T-cell (primary cell): Measurements from ENCODE around the gene DYDC2. TPM values are rescaled to one million over a fixed set of nuclear protein-coding genes. Genes with fewer than 3 reads are reported as not detected.

Experiments
- ATAC-seq, 4 experiments: fragments of 200-7000 bp in 3 of 4; fragments of 150-1000 bp in 1 of 4; cut with Tn5 transposase; replicated peaks in 1 of 4; 1 replicate in 3 of 4; 2 replicates in 1 of 4; pipeline ENCODE4 v1.10.0; 2021; ENCODE audit warnings: moderate library complexity in 3 of 4, mild to moderate bottlenecking in 2 of 4, moderate number of reproducible peaks in 1 of 4
- CTCF ChIA-PET, 2 donors: fragments of 300-600 bp; sonication (Branson Sonifier 250); formaldehyde crosslinking; loops; one replicate each; lab custom pipeline; 2022; ENCODE audit warnings: antibody characterized with exemption in 2 of 2; lab: Charles Lee
- POLR2A ChIA-PET, 2 donors: fragments of 300-600 bp; sonication (Branson Sonifier 250); formaldehyde crosslinking; loops; one replicate each; lab custom pipeline; 2022; ENCODE audit warnings: antibody characterized with exemption in 2 of 2; lab: Charles Lee
- DNase-seq, 35 experiments: peaks; one replicate each; pipeline versions ENCODE4 v3.0.0 to v3.0.0-alpha.2; 2013 to 2023
- H3K27ac ChIP-seq: one replicate; pipeline ENCODE4 v1.5.1; 2013; ENCODE audit warnings: low read length
- H3K27me3 ChIP-seq, 2 experiments: replicated peaks in 1 of 2; 1 replicate in 1 of 2; 2 replicates in 1 of 2; pipeline versions ENCODE4 v1.6.1 to v1.7.0; 2013; ENCODE audit warnings: low read length in 1 of 2, mixed read lengths in 1 of 2; ENCODE audit not compliant: control insufficient read depth in 2 of 2, insufficient read depth in 2 of 2; ENCODE audit errors: extremely low read depth in 1 of 2
- H3K36me3 ChIP-seq, 2 donors: 1 replicate in 1 of 2; 2 replicates in 1 of 2; pipeline versions ENCODE4 v1.6.1 to v1.7.0; 2013; ENCODE audit warnings: low read length in 1 of 2; ENCODE audit not compliant: control insufficient read depth in 2 of 2, insufficient read depth in 1 of 2; ENCODE audit errors: extremely low read depth in 1 of 2
- H3K4me1 ChIP-seq, 2 experiments: 1 replicate in 1 of 2; 2 replicates in 1 of 2; pipeline versions ENCODE4 v1.6.1 to v1.7.0; 2013; ENCODE audit warnings: low read length in 2 of 2, mixed read lengths in 1 of 2; ENCODE audit not compliant: insufficient read depth in 2 of 2, control insufficient read depth in 1 of 2; ENCODE audit errors: extremely low read depth in 1 of 2
- H3K4me3 ChIP-seq, 2 donors: 1 replicate in 1 of 2; 2 replicates in 1 of 2; pipeline versions ENCODE4 v1.5.1 to v1.7.0; 2013; ENCODE audit warnings: mild to moderate bottlenecking in 2 of 2, low read length in 1 of 2, moderate library complexity in 1 of 2; ENCODE audit not compliant: control insufficient read depth in 1 of 2; ENCODE audit errors: extremely low read depth in 1 of 2
- H3K9me3 ChIP-seq: 2 replicates; pipeline ENCODE4 v1.7.0; 2013
- H3K27ac Mint-ChIP-seq, 2 donors: one replicate each; pipeline ENCODE4 v1.8.0; 2020 to 2021; ENCODE audit warnings: mild to moderate bottlenecking in 2 of 2, mixed read lengths in 2 of 2
- H3K27me3 Mint-ChIP-seq, 2 donors: one replicate each; pipeline ENCODE4 v1.8.0; 2021 to 2022; ENCODE audit warnings: mixed read lengths in 2 of 2
- H3K36me3 Mint-ChIP-seq: one replicate; pipeline ENCODE4 v1.8.0; 2021; ENCODE audit warnings: mixed read lengths
- H3K4me1 Mint-ChIP-seq, 3 donors: one replicate each; pipeline ENCODE4 v1.8.0; 2020 to 2022; ENCODE audit warnings: mixed read lengths in 3 of 3, mild to moderate bottlenecking in 1 of 3
- H3K4me3 Mint-ChIP-seq, 3 donors: one replicate each; pipeline ENCODE4 v1.8.0; 2020 to 2022; ENCODE audit warnings: mild to moderate bottlenecking in 3 of 3, mixed read lengths in 3 of 3, moderate library complexity in 3 of 3
- H3K9me3 Mint-ChIP-seq, 3 donors: one replicate each; pipeline ENCODE4 v1.8.0; 2020 to 2022; ENCODE audit warnings: mixed read lengths in 3 of 3
- WGBS: methylation state at CpG from one replicate; pipeline ENCODE4 v1.1.5; 2013; ENCODE audit warnings: missing lambda C conversion rate; ENCODE audit not compliant: insufficient coverage; 5-methylcytosine and 5-hydroxymethylcytosine counted together
- total RNA-seq, 35 experiments: library from RNA in 6 of 35; stranded (reverse) in 6 of 35; fragments of 120-200 nt in 1 of 35; gene quantifications; one replicate each; pipeline versions ENCODE4 v1.2.1 to v1.2.4 and lab custom pipeline; 2013 to 2026

Gene DYDC2
- total RNA-seq, 5 donors from 2014 or later (not counting 1 experiment from before 2014, with no cell fraction given) = not detected

DNA sequence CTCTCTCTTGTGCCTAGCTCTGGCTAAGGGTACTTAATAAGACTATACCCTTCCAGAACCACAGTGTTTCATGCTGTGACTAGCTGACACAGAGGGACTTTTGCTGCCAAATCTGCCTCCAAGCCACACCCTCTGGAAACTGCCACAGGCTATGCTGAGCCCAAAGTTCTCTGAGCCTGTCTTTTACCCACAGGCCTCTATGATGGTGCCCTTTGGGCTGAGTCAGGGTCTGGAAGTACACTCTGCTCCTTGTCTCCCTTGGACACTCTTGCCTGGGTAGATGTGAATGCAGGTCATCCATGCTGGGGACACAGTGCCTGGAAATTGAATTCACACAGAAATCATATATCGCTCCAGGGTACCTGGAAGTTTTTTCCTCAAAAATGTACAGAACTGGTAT is 22.6 kb upstream of the DYDC2 start:
- H3K4me1 Mint-ChIP-seq = no peaks in the 10 kb centered on the region
- H3K36me3 Mint-ChIP-seq = no peaks in the 10 kb centered on the region
- no peaks in the 10 kb centered on the region for H3K36me3 ChIP-seq
- H3K4me3 ChIP-seq = no peak overlapping the region
- ChIA-PET POLR2A (no interaction called here), CTCF (no interaction called here)
- no peak overlapping the region for H3K27ac Mint-ChIP-seq
- no peaks in the 10 kb centered on the region for H3K4me1 ChIP-seq
- no peak overlapping the region for H3K4me3 Mint-ChIP-seq
- no peak for DNase-seq
- no peak for ATAC-seq
- no peaks in the 10 kb centered on the region for H3K9me3 ChIP-seq
- H3K27me3 ChIP-seq = peaks cover 0 to 4% of the 10 kb centered on the region in 2 experiments
- no peaks in the 10 kb centered on the region for H3K9me3 Mint-ChIP-seq
- no CpG with 5 or more reads among the region's 1 CpG for WGBS
- H3K27ac ChIP-seq = no peak overlapping the region
- H3K27me3 Mint-ChIP-seq = peaks cover 0 to 5% of the 10 kb centered on the region in 2 donors

GRCh38 chr10:80344276-80344675 is 12.3 kb upstream of the DYDC2 start:
- POLR2A ChIA-PET = no interaction called here
- DNase-seq (no peak), ATAC-seq (no peak)
- WGBS = no CpG with 5 or more reads among the region's 1 CpG
- Histone ChIP-seq H3K27ac (no peak overlapping the region), H3K9me3 (no peaks in the 10 kb centered on the region), H3K4me1 (no peaks in the 10 kb centered on the region), H3K27me3 (no peaks in the 10 kb centered on the region), H3K36me3 (no peaks in the 10 kb centered on the region), H3K4me3 (no peak overlapping the region)
- Mint-ChIP-seq H3K4me3 (no peak overlapping the region), H3K4me1 (no peaks in the 10 kb centered on the region), H3K27me3 (peaks cover 9 to 10% of the 10 kb centered on the region in 2 donors), H3K27ac (no peak overlapping the region), H3K36me3 (no peaks in the 10 kb centered on the region), H3K9me3 (no peaks in the 10 kb centered on the region)
- CTCF ChIA-PET = no interaction called here

- no peak for DNase-seq
- 67% methylated on average over 1 of the region's 2 CpGs for WGBS
- no peaks in the 10 kb centered on the region for H3K27me3 ChIP-seq
- ChIA-PET CTCF (no interaction called here), POLR2A (no interaction called here)
- H3K27ac ChIP-seq = no peak overlapping the region
- no peaks in the 10 kb centered on the region for H3K4me1 ChIP-seq
- no peaks in the 10 kb centered on the region for H3K36me3 Mint-ChIP-seq
- no peak overlapping the region for H3K27ac Mint-ChIP-seq
- H3K9me3 Mint-ChIP-seq = no peaks in the 10 kb centered on the region
- H3K36me3 ChIP-seq = no peaks in the 10 kb centered on the region
- H3K27me3 Mint-ChIP-seq = peaks cover 5 to 8% of the 10 kb centered on the region in 2 donors
- no peak overlapping the region for H3K4me3 Mint-ChIP-seq
- no peaks in the 10 kb centered on the region for H3K4me1 Mint-ChIP-seq
- H3K9me3 ChIP-seq = no peaks in the 10 kb centered on the region
- ATAC-seq = no peak
- no peak overlapping the region for H3K4me3 ChIP-seq
Measured at GRCh38 chr10:80344912-80345311, 11.7 kb upstream of the DYDC2 start.

DNA sequence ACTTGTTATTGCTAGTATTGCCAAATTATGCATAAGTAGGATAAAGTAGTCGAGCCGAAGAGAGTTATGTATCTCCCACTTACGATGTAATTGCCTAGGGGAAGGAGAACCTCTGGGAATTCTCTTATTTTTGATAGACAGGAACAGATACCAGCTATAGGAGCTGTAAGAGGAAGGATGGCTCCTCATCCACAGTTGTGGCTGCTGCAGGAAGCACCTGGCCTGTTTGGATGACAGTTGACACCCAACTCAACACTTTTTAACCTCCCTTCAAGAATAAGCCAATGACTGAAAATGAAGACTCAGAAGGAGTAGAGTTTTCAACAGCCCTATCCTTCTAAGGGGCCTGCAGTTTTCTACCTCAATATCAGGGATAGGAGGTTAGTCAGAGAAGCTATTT is 6.3 kb upstream of the DYDC2 start:
- H3K4me1 ChIP-seq = no peaks in the 10 kb centered on the region
- Mint-ChIP-seq H3K27ac (no peak overlapping the region), H3K36me3 (no peaks in the 10 kb centered on the region), H3K4me3 (no peak overlapping the region), H3K27me3 (peaks cover 22 to 36% of the 10 kb centered on the region in 2 donors), H3K4me1 (no peaks in the 10 kb centered on the region), H3K9me3 (no peaks in the 10 kb centered on the region)
- DNase-seq (no peak), ATAC-seq (no peak)
- H3K27me3 ChIP-seq = peaks cover 0 to 4% of the 10 kb centered on the region in 2 experiments
- no peaks in the 10 kb centered on the region for H3K9me3 ChIP-seq
- no peak overlapping the region for H3K4me3 ChIP-seq
- H3K36me3 ChIP-seq = no peaks in the 10 kb centered on the region
- ChIA-PET POLR2A (interaction anchor here in 1 of 2 donors (0.6 kb wide), 1 partner anchor 763 kb away, joined by 3 read pairs; no protein-coding TSS in a partner anchor), CTCF (no interaction called here)
- no peak overlapping the region for H3K27ac ChIP-seq
- 77% methylated on average over 3 of the region's 3 CpGs for WGBS

DNA sequence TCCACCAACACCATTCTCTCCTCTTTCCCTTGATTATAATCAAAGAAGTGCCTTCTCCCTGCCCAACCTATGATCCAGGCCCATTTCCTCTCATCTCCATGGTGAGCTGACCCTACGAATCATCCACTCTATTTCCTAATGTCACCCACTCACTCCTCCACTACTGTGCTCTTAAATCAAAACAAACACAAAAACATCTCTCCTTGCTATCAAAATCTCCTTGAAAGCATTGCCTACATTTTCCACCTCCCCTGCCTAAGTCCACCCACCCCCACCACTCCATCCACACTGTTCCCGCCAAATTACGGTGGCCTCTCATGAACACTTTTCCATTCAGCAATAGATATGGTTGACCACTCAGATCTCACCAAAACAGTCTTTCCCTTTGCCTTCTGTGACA is 5.4 kb upstream of the DYDC2 start:
- H3K27ac ChIP-seq = no peak overlapping the region
- peaks cover 0 to 4% of the 10 kb centered on the region in 2 experiments for H3K4me1 ChIP-seq
- H3K4me3 Mint-ChIP-seq = no peak overlapping the region
- no peak overlapping the region for H3K4me3 ChIP-seq
- H3K27me3 ChIP-seq = peaks cover 0 to 8% of the 10 kb centered on the region in 2 experiments
- 83% methylated on average over 3 of the region's 3 CpGs for WGBS
- H3K36me3 ChIP-seq = no peaks in the 10 kb centered on the region
- no peak for ATAC-seq
- no peaks in the 10 kb centered on the region for H3K36me3 Mint-ChIP-seq
- no peaks in the 10 kb centered on the region for H3K9me3 ChIP-seq
- CTCF ChIA-PET = interaction anchor here in 1 of 2 donors (0.6 kb wide), 1 partner anchor 21 kb away, joined by 4 read pairs; no protein-coding TSS in a partner anchor
- no peaks in the 10 kb centered on the region for H3K9me3 Mint-ChIP-seq
- no peak overlapping the region for H3K27ac Mint-ChIP-seq
- H3K27me3 Mint-ChIP-seq = peaks cover 27 to 46% of the 10 kb centered on the region in 2 donors
- no peak for DNase-seq
- peaks cover 0 to 9% (median 8%) of the 10 kb centered on the region in 3 donors for H3K4me1 Mint-ChIP-seq
- POLR2A ChIA-PET = no interaction called here

- Histone ChIP-seq H3K36me3 (no peaks in the 10 kb centered on the region), H3K27ac (no peak overlapping the region), H3K9me3 (no peaks in the 10 kb centered on the region), H3K4me3 (peak overlapping the region; percentile 17 to 55), H3K4me1 (peaks cover 0 to 16% of the 10 kb centered on the region in 2 experiments), H3K27me3 (peaks cover 0 to 28% of the 10 kb centered on the region in 2 experiments)
- Mint-ChIP-seq H3K4me1 (peaks cover 10 to 13% (median 13%) of the 10 kb centered on the region in 3 donors), H3K27me3 (peaks cover 16 to 49% of the 10 kb centered on the region in 2 donors), H3K36me3 (no peaks in the 10 kb centered on the region), H3K4me3 (peak overlapping the region; percentile 54 to 81 (median 74)), H3K9me3 (no peaks in the 10 kb centered on the region), H3K27ac (no peak overlapping the region)
- WGBS = 16% methylated on average over 49 of the region's 50 CpGs
- DNase-seq (peak in 8 of 35 experiments; percentile 2 to 13 (median 7)), ATAC-seq (peak in 3 of 4 experiments; percentile 22 to 38 (median 26))
- ChIA-PET POLR2A (no interaction called here), CTCF (no interaction called here)
Measured at GRCh38 chr10:80356989-80357850, 639 bp downstream of the DYDC2 start.
